ENCODE data around the gene ARF3.
"Not testable (repeated sequence)": the region's sequence is repeated elsewhere in the genome, so short reads cannot be mapped to it uniquely, and the experiment has no call there.

Gene ARF3

GRCh38 chr12:48924617-48925303, 32.5 kb downstream of the ARF3 start:
- DNase-seq = peak; percentile 70 to 82

GRCh38 chr12:48923117-48923516, 34.2 kb downstream of the ARF3 start:
- no peak for DNase-seq

- DNase-seq = peak in 1 of 2 experiments; percentile 41
Observed at GRCh38 chr12:48917857-48918537, 39.3 kb downstream of the ARF3 start.

GRCh38 chr12:48910196-48910595, 47.1 kb downstream of the ARF3 start:
- DNase-seq = no peak

GRCh38 chr12:48909698-48910097, 47.6 kb downstream of the ARF3 start:
- not testable (repeated sequence) for DNase-seq

GRCh38 chr12:48907245-48907644, 50.0 kb downstream of the ARF3 start:
- no peak for DNase-seq

- DNase-seq = peak; percentile 75 to 76
Observed at GRCh38 chr12:48903982-48904411, 53.3 kb downstream of the ARF3 start.

- DNase-seq = no peak
Observed at GRCh38 chr12:48903363-48903981, 53.8 kb downstream of the ARF3 start.

- no peak for DNase-seq
Observed at GRCh38 chr12:48901278-48901677, 56.0 kb downstream of the ARF3 start.

- DNase-seq = no peak
Observed at GRCh38 chr12:48899651-48900050, 57.6 kb downstream of the ARF3 start.

- DNase-seq = no peak
Observed at GRCh38 chr12:48894271-48894670, 63.0 kb downstream of the ARF3 start.

- DNase-seq = peak; percentile 56 to 71
Observed at GRCh38 chr12:48890657-48891418, 66.4 kb downstream of the ARF3 start.

- DNase-seq = no peak
Observed at GRCh38 chr12:48889679-48890078, 67.6 kb downstream of the ARF3 start.

Data from stimulated activated CD4-positive, alpha-beta T cell treated with anti-CD3 and anti-CD28 coated beads, Interleukin-4, amount 100 ng/mL, for 4 hours (primary cell).